ENCODE data around the gene SAMHD1.
A peak's percentile ranks its signal among the peaks of the same experiment; 100 is the strongest.
"Not testable (repeated sequence)": the region's sequence is repeated elsewhere in the genome, so short reads cannot be mapped to it uniquely, and the experiment has no call there.

SAMHD1 gene

DNA sequence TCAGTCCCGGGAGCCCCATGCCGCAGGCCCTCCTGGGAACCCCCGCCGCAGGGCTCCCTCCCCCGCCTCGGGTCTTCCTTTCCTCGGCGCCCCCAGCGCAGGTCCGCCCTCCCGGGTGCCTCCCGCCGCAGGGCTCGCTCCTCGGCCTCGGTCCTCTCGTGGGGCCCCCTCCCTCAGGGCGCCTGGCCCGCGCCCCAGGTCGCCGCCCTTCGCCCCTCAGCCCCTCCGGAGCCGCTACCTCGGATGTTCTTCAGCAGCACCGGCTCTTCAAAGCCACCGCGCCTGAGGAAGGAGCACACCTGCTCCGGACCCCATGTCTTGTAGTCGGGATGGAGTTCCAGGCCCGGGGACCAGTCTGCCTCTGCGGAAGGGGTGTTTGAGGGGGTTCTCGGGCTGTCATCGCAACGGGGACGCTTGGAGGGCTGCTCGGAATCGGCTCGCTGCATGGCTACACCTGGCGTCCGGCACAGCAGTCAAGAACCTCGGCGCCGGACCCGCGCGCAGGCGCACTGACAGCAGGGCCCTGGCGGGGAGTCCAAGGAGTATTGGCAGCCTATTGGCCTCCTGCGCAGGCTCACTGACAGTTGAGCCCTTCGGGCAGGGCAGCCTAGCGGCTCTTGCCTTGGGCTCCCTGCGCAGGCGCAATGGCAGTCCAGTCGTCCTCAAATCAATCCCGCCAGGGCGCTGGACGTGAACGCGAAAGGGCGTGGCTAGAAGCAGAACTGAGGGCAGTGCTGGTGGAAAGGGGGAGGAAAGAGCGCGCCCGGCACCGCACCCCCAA lies at the start of gene SAMHD1:
Gene SAMHD1 (minus strand): TSS at position 511 of the 781 bp plus-strand sequence. CDS start 65 bp downstream, at position 446.
- peak; percentile 94 for DNase-seq (ENCODE audit: low spot score)

DNA sequence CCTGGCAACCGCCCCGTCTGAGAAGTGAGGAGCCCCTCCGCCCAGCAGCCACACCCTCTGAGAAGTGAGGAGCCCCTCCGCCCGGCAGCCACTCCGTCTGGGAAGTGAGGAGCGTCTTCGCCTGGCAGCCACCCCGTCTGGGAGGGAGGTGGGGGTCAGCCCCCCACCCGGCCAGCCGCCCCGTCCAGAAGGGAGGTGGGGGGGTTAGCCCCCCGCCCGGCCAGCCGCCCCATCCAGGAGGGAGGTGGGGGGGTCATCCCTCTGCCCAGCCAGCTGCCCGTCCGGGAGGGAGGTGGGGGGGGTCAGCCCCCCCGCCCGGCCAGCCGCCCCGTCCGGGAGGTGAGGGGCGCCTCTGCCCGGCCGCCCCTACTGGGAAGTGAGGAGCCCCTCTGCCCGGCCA lies 48.7 kb upstream of the SAMHD1 start:
- not testable (repeated sequence) for DNase-seq (ENCODE audit: low spot score)

DNA sequence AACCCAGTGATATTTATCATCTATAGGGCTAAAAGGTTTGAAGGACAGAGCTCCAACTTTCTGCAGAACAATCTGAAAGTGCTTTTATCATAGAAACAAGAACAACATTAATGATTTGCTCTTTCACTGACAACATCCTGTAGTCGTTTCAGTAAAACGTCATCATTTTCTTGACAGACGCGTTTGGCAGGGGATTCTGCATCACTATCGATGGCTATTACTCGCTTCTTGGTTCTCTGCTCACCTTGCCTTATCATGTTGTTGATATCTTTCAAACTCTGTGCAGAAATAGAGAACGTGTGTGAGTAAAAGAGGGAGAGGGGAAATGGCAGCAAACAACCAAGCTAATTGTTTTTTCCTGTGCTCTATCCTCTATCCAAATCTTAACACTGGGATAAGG lies 47.1 kb upstream of the SAMHD1 start:
- no peak for DNase-seq (ENCODE audit: low spot score)

DNA sequence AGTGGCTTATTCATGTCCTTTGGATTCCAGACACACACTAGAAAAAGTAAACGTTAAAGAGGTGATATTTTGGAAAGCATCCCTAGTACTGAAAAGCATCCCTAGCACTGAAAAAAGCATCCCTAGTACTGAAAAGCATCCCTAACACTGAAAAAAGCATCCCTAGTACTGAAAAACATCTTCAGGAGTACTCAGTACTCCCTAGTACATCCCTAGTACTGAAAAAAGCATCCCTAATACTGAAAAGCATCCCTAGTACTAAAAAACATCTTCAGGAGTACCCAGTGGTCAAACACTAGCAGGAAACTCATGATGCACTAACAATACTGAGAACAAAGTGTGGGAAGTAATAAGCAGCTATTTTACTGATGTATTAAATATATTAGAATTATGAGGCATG lies 45.6 kb upstream of the SAMHD1 start:
- no peak for DNase-seq (ENCODE audit: low spot score)

DNA sequence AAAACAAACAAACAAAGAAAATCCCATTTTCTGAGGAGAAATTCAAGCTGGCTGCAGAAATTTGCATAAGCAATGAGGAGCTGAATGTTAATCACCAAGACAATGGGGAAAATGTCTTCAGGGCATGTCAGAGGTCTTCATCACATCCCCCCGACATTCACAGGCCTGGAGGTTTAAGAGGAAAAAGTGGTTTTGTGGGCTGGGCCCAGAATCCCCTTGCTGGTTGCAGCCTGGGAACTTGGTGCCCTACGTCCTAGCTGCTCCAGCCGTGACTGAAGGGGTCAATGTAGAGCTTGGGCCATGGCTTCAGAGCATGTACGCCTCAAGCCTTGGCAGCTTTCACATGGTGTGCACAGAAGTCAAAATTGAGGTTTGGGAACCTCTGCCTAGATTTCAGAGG lies 42.7 kb upstream of the SAMHD1 start:
- not testable (repeated sequence) for DNase-seq (ENCODE audit: low spot score)

DNA sequence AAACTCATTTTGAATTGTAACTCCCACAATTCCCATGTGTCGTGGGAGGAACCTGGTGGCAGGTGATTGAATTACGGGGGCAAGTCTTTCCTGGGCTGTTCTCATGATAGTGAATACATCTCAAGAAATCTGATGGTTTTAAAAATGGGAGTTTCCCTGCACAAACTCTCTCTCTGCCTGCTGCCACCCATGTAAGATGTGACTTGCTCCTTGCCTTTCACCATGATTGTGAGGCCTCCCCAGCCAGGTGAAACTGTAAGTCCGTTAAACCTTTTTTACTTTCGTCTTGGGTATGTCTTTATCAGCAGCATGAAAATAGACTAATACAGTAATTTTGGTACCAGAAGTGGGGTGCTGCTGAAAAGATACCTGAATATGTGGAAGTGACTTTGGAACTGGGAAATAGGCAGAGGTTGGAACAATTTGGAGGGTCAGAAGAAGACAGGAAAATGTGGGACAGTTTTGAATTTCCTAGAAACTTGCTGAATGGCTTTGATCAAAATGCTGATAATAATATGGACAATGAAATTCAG lies 41.4 kb upstream of the SAMHD1 start:
- no peak for DNase-seq (ENCODE audit: low spot score)

DNA sequence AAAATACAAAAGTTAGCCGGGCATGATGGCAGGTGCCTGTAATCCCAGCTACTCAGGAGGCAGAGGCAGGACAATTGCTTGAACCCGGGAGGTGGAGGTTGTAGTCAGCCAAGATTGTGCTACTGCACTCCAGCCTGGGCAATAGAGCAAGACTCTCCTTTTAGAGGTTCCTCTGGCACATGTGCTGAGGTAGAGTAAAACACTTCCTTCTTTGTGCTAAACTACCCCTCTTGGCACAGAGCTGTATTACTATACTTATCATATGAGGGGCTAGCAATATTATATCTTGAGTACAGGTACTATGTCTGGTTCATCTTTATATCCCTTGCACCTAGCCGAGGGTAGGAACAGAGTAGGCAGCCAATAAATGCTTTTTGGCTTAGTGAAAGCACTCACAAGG lies 40.2 kb upstream of the SAMHD1 start:
- DNase-seq (ENCODE audit: low spot score), result no peak

DNA sequence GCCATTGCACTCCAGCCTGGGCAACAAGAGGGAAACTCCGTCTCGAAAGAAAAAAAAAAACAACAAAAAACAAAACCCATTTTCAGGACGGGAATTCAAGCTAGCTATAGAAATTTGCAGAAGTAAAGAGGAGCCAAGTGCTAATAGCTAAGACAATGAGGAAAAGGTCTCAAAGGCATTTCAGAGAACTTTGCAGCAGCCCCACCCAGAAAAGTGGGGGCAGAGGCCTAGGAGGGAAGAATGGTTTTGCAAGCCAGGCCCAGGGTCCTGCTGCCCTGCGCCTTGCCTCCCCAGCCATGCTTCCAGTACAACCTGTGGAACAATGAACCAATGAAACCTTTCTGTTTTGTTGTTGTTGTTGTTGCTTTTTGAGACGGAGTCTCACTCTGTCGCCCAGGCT lies 38.3 kb upstream of the SAMHD1 start:
- no peak for DNase-seq (ENCODE audit: low spot score)

DNA sequence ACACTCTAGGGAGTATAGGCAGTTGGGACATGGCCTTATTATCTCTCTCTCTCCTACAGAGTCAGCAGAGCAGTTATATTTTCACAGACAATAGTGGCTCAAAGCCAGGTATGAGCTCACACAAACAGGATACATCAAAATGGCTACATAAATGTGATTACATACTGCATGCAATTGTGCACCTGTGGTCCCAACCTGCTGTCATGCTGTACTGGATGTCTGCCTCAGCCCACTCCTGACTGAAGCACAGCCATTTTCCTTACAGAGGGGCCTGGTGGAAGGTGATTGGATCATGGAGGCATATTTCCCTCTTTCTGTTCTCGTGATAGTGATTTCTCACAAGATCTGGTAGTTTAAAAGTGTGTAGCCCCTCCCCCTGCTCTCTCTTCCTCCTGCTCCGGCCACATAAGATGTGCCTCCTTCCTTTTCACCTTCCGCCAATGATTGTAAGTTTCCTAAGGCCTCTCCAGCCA lies 37.0 kb upstream of the SAMHD1 start:
- DNase-seq (ENCODE audit: low spot score), result peak; percentile 43

DNA sequence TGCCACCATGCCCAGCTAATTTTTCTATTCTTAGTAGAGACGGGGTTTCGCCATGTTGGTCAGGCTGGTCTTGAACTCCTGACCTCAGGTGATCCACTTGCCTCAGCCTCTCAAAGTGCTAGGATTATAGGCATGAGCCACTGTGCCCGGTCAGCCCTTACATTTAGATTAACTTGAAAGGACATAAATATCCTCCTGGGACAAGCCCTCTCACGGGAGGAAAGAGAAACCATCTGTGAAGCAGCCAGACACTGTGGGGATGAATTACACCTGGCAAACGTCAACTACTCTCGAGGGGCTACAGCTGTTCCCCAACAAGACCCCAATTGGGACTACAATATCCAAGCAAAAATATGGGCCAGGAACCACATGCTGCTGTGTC lies 32.7 kb upstream of the SAMHD1 start:
- DNase-seq (ENCODE audit: low spot score), result no peak

DNA sequence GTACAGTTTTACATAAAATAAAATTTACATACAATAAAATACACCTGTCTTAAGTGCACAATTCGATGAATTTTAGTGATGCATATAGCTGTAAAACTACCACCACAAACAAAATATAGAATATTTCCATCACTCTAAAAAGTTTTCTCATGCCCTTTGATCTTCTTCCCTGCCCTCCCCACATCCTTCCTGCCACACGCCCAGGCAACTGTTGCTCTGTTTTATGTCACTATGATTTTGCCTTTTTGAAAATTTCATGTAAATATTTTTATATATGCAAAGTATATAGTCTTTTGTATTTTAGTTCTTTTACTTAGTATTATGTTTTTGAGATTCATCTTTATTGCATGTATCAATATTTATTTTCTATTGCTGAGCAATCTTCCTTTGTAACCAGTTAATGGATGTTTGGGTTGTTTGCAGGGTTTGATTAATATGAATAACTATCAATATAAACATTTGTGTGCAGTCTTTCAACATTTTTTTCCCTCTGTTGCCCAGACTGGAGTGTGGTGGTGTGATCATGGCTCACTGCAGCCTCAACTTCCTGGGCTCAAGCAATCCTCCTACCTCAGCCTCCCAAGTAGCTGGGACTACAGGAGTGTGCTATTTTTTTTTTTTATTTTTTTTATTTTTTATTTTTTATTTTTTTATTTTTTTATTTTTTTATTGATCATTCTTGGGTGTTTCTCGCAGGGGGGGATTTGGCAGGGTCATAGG lies 23.8 kb upstream of the SAMHD1 start:
- peak; percentile 83 for DNase-seq (ENCODE audit: low spot score)

DNA sequence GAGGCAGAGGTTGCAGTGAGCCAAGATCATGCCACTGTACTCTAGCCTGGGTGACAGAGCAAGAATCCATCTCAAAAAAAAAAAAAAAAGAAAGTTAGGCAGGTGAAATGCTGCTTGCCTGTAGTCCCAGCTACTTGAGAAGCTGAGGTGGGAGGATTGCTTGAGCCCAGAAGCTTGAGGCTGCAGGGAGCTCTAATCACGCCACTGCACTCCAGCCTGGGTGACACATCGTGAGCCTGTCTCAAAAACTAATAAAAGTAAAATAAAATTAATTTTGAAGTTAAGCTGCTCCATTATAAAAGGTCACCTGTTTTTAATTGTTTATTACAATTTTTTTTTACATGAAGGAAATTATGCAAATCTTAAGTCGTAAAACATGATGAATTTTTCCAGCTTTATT lies 23.2 kb upstream of the SAMHD1 start:
- peak; percentile 34 for DNase-seq (ENCODE audit: low spot score)

DNA sequence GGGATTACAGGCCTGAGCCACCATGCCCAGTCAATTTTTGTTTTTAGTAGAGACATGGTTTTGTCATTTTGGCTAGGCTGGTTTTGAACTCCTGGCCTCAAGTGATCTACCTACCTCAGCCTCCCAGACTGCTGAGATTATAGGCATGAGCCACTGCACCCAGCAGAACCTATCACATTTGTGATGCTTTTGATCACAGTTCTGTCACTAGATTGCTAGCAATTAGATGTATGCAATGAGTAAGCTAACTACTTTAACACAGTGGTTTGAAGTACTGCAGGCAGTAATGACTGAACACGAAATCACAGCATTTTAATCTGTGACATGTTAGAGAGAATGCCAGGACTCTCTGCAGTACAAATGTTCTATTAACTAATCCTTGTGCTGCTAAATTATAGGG lies 19.6 kb upstream of the SAMHD1 start:
- peak; percentile 40 for DNase-seq (ENCODE audit: low spot score)

DNA sequence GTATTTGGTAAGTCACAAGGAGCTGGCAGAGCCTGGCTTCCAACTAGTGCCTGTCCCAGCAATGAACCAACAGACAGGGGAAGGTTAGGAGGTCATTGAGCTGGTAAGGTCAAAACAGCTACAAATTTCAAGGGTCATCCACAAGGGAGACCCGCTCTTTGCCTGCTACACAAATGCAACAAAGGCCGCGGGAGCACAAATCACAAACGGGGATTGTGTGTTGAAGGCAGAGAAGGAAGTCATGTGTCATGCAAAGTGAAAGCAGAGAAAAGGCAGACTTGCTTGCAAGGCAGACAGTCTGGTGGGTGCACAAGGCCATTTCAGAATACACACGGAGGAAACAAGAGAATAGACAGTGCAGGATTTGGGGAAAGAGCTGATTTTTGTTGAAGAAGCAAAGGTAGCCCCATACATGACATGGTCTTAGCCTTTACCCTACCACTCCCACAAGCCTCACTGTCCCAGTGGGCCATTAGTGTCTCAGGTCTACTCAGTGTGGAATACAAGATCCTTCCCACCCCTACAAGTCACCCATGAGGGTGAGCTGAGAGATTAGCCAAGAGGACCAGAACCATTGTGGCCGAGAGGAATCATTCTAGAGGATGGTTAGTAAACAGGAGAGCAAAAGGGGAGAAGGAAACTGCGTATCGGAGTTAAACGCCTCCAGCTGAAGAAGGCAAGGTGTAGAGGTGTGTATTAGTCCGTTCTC lies 18.1 kb upstream of the SAMHD1 start:
- peak; percentile 63 for DNase-seq (ENCODE audit: low spot score)

DNA sequence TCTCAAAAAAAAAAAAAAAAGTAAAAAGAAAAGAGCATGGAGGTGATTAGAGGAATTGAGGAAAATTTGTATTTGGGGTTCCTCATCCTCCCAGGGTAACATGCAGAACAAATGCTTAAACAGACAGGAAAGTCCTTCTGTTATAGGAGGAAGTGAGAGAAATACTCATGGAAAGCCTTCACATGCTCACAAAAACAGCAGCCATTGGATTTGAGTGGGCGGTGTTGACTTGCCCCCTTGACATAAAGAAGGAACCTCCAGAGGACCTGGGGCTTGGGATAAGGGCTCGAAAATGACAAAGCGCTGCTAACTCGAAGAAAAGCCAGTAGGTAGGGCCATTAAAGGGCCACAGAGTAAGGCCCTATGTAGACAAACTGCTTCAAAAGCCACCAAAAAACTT lies 17.5 kb upstream of the SAMHD1 start:
- no peak for DNase-seq (ENCODE audit: low spot score)

DNA sequence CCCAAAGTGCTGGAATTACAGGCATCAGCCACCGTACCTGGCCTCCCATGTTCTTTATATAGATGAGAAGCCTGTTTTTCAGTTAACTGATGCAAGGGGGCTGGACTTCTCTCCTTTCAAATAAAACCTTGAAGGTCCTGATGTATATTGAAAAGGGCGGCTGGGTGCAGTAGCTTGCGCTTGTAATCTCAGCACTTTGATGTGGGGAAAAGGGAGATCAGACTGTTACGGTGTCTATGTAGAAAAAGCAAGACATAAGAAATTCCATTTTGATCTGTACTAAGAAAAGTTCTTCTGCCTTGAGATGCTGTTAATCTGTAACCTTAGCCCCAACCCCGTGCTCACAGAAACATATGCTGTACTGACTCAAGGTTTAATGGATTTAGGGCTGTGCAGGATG lies 16.1 kb upstream of the SAMHD1 start:
- DNase-seq (ENCODE audit: low spot score), result peak; percentile 53

DNA sequence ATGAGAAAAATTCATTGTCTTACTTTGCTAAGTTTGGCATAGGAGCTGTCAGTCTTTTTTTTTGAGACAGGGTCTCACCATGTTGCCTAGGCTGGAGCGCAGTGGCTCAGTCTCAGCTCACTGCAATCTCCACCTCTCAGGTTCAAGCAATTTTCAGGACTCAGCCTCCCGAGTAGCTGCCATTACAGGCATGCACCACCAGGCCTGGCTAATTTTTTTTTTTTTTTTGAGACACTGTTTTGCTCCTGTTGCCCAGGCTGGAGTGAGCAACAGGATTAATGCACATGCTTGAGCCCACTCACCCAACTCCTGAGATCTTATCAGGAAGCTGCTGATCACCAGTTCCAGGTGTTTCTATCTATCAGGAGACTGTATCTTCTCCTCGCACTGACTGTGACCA lies 15.5 kb upstream of the SAMHD1 start:
- DNase-seq (ENCODE audit: low spot score), result not testable (repeated sequence)

DNA sequence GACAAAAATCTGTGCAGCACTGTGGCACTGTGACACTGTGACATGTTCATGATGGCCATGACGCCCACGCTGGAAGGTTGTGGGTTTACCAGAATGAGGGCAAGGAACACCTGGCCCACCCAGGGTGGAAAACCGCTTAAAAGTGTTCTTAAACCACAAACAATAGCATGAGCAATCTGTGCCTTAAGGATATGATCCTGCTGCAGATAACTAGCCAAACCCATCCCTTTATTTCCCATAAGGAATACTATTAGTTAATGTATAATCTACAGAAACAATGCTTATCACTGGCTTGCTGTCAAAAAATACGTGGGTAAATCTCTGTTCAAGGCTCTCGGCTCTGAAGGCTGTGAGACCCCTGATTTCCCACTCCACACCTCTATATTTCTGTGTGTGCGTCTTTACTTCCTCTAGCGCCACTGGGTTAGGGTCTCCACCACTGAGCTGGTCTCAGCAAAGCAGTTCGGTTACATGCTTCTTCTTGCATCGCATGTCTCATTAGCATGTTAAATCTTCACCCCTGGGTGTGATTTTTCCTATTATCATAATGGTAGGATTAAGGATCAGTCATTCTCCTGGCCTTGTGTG lies 10.9 kb upstream of the SAMHD1 start:
- not testable (repeated sequence) for DNase-seq (ENCODE audit: low spot score)

DNA sequence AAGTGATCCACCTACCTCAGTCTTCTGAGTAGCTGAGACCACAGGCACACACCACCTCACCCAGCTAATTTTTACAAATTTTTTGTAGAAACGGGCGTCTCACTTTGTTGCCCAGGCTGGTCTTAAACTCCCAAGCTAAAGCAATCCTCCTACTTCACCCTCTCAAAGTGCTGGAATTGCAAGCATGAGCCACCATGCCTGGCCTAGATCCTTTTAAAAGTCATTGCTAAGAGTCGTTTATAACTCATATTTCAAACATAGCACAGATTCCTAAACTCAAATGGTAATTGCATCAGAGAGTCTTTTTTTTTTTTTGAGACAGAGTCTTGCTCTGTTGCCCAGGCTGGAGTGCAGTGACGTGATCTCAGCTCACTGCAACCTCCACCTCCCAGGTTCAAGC lies 7.7 kb upstream of the SAMHD1 start:
- no peak for DNase-seq (ENCODE audit: low spot score)

DNA sequence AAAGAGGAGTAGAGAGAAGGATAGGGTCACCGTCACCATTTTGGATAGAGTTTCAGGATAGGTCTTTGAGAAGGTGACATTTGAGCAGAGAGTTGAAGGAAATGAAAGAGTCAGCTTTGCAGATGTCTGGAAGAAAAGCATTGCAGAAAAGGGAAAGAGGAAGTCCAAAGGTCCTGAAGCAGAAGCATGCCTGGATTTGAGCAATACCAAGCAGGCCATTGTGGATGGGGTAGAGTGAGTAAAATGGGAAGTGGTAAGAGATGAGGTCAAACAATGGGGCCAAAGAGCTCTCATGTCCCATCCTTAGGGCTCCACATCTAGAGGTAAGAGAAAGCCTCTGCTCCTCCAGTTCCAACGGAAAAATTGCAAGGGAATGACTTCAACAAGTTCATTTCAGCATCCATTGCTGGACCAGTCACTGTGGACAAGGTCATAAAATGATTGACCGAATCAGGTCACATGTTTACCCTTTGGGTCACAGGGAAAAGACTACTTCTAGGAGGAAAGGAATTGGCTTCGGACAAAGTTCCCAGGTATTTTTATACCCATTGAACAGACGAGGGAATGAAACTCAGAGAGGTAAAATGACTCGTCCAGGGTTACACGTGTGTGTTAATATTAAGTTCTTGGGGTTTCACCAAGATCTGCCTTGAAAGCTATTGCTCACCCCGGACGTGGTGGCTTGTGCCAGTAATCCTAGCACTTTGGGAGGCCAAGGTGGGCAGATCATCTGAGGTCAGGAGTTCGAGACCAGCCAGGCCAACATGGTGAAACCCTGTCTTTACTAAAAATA lies 6.6 kb upstream of the SAMHD1 start:
- no peak for DNase-seq (ENCODE audit: low spot score)

DNA sequence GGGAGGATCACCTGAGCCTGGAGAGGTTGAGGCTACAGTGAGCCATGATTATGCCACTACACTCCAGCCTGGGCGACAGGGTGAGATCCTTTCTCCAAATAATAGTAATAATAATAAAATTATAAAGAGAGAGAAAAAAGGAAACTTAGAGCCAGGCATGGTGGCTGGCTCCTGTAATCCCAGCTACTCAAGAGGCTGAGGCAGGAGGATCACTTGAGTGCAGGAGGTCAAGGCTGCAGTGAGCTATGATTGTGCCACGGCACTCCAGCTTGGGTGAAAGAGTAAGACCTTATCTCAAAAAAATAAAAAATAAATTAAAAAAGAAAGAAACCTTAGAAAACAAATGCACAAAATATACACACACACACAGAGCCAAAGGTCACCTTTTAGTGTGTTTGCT lies 5.2 kb upstream of the SAMHD1 start:
- no peak for DNase-seq (ENCODE audit: low spot score)

Measured in CD4-positive, alpha-beta T cell treated with Interleukin-2 at 100 ng/mL for 4 hours (primary cell).